OCI-LY3 (cell line): ENCODE data around the gene RIPPLY1.

Experiments used
- CTCF ChIP-seq: fragments of 200-600, 300-600 bp; sonication (generic); IDR thresholded peaks from 2 replicates; pipeline ENCODE4 v1.5.1; 2014; ENCODE audit warnings: antibody characterized with exemption, low read length, low read depth
- EZH2phosphoT487 ChIP-seq: fragments of 200-600 bp; shearing (Covaris generic); IDR thresholded peaks from 2 replicates; pipeline ENCODE4 v1.6.1; 2018; ENCODE audit warnings: antibody characterized with exemption, mixed run types, low read depth

DNA sequence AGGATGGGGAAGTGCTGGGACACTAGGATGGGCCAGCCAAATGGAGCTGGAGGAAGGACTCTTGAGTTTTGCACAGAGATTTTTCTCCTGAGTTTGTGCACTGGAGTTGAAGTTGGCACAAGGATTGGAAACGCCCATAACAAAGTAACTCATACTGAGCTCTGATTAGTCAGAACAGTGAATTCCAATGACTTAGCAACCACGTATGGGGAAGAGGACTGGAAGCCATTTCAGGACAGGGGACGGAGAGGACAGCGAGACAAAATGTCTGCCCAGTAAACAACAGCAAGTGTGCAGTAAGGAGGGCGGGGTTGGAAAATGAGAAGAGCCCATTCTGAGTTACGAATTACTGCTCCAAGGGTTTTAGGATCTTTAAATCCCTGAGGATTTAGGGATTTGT is 5.9 kb downstream of the RIPPLY1 start:
- TF ChIP-seq CTCF (no peak), EZH2phosphoT487 (no peak)
